NCI-H1105 treated with DMSO at 0.1 percent for 48 hours (cell line): ENCODE data around the gene ABTB1.
"Not testable (repeated sequence)": the region's sequence is repeated elsewhere in the genome, so short reads cannot be mapped to it uniquely, and the experiment has no call there.

Experiments used
- DNase-seq: peaks from one replicate; lab custom pipeline; 2025; lab: John Stamatoyannopoulos, UW

Gene ABTB1

DNA sequence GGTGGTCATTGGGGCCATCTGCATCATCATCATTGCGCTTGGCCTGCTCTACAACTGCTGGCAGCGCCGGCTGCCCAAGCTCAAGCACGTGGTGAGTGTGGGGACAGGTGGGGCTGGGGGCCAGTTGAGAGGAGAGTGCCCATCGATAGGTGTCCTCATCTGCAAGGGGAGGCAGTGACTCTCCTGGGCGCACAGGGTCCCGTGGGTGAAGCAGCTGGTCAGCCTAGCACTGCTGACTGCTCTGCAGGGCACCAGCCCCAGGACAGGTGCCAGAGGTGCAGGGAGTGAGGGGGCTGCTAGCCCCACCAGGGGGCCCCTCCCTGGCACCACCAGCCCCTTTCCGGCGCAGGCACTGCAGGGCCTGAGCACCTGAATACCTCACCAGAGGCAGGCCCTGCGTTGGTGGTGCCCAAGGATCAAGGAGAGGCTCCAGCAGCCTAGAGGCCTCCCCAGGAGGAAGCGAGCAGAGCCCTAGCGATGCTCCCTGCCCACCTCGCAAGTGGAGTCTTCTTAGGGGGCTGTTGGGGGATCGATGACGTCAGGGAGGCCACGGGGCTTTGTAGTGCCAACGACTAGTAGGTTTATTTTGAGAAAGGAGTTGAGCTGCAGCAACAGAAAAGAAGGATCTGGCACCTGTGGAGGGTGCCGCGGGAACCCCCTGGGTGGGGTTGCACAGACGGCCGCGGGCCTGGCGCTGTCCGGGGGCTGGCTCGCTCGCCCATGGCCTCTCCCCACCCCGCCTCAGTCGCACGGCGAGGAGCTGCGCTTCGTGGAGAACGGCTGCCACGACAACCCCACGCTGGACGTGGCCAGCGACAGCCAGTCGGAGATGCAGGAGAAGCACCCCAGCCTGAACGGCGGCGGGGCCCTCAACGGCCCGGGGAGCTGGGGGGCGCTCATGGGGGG lies 976 bp upstream of the ABTB1 start:
- DNase-seq = peak; percentile 33

DNA sequence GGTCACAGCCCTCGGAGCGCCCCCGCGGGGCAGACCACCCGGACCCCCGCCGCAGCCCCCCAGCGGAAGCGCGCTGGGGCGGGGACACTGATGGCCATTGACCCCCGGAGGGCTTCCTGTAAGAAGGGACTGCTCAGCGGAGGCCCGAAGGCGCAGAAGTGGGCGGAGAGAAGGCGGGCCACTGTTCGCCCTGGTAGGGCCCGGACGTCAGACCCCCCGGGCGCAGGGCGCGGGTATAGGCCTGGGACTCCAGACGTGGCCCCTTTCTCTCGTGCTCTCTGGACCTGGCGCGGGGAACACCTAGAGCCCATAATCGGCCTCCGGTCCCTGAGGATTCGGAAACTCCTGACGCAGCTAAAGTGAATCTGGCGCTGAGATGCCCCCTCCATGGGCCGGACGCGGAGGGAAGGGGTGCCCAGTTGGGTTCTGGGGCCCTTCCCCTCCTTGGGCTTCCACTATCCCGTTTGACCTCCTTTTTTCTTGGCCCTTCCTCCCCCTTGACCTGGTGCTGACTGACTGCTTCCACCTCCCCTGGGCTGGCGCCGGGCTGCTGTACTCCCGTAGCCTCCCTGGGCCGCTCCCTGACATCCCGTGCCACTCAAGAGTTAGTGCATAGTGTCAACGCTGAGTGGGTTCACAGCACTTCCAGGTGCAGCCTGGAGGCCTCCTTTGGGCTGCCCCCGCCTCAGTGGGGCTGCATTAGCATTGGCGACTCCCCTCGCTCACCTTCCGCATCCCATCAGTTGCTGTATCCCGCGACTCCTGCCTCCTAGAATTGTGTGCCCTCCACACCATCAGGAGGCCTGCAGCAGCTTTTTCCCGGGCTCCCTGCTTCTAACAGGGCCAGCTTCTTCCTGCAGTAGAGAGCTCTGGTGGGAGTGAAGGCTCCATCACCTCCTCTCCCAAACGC lies 694 bp downstream of the ABTB1 start:
- peak; percentile 26 for DNase-seq

- DNase-seq = no peak
Measured at GRCh38 chr3:127674101-127674721, 1.5 kb downstream of the ABTB1 start.

DNA sequence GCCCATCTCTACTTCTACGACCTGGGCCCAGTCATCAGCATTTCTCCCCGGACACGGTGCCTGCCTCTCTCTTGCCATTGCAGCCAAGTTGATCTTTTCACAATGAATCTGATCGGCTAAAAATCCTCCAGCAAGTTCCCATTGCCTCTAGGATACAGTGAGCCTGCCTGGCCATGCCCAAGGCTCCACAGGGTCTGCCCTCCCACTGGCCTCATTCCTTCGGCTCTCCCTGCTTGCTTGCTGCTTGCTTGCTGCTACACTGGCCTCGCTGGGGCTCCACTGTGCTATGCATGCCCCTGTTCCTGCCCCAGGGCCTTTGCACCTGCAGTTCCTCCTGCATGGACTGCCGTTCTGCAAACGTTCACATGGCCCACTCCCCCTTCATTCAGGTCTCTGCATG lies 2.0 kb downstream of the ABTB1 start:
- no peak for DNase-seq

DNA sequence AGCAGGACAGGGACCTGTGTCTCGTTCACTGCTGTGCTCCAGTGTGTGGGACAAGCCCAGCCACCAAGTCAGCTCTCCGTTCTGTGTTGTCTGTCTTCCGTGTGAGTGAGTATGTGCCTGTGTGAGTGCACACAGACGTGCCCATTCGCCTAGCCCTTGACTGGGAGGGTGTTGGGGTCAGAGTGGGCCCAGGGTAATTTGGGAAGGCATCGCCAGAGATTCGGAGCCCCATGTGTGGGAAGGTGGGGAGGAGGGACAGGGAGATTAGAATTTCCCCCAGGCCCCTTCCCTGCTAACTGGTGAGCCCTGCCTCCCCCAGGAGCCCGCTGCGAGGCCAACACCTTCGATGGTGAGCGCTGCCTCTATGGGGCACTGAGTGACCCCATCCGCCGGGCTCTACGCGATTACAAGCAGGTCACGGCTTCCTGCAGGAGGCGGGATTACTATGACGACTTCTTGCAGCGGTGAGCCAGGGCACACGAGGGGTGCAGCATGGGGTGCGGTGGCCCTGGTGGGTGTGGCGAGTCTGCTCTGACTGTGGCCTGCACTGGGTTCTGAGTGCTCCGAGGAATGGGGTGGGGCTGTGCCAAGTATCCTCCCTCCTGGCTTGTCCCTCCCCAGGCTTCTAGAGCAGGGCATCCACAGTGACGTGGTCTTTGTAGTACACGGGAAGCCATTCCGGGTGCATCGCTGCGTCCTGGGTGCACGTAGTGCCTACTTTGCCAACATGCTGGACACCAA lies 3.1 kb downstream of the ABTB1 start:
- DNase-seq = no peak

GRCh38 chr3:127676456-127676855 lies 3.7 kb downstream of the ABTB1 start:
- no peak for DNase-seq

GRCh38 chr3:127676921-127677351 lies 4.2 kb downstream of the ABTB1 start:
- no peak for DNase-seq

DNA sequence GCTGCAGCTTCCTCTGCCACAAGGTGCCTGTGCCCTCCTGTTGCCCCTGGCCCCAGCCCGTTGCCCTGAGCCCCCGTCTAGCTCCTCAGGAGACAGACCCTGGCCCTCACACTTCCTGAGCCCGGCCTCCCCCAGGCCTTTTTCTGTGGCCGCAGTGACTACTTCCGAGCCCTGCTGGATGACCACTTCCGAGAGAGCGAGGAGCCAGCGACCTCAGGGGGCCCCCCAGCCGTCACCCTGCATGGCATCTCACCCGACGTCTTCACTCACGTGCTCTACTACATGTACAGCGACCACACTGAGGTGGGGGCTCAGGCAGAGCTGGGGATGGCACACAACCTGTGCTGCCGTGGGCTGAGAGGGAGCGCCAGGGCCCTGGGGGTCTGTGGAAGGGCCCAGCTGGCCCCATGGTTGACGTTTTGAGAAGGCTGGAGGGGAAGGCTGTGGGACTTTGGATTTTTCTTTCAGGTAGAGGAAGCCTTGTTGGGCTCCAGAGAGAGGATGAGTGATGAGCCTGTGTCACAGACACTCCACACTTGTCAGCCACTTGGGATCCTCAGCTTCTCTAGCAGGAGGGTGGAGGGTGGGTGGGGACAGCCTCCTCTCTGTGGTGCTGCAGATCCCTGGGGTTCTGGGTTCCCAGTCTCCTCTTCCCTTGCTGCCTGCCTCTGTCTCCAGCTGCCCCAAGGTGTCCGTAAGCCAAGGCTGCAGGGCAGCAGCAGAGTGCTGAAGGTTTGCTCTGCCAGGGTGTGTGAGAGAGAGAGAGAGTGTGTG lies 5.0 kb downstream of the ABTB1 start:
- DNase-seq = no peak

- DNase-seq = no peak
Measured at GRCh38 chr3:127678315-127678599, 5.5 kb downstream of the ABTB1 start.

DNA sequence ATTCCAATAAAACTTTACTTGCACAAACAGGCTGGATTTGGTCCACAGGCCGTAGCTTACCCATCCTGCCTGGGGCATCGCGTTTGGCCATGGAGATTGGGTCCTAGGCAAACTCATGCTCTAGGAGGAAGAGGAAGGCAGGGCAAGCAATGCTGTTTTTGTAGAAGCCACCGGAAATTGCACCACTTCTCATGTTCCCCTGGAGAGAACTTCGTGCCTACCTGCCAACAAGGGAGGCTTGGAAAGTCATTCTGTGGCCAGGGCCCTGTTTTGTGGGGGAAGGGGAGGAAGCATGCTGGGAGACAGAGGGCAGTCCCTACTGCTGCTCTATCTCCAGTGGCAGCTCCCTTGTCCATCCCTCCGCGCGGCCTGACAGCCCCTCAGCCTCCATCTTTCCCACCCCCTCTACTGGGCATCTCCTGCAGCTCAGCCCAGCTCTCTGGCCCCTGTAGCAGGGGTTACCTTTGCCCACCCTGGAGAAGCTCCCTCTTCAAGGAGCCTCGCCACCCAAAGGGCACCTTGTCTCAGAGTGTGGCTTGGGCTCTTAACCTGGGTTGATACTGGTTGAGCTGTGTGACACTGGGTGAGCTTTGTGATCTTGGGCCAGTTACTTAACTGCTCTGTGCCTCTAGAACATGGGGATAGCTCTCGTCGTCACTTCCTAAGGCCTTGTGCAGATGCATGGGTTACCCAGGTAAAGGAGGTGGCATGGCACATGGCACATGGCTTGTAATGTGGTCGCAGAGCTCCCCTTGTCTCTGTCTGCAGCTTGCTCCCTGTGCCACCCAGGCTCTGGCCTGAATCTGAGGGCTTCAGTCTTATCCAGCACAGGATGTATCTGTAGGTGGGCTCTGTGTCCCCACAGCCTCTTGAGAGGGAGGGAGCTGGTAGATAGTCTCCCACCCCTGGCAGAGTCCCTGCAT lies 6.1 kb downstream of the ABTB1 start:
- no peak for DNase-seq

DNA sequence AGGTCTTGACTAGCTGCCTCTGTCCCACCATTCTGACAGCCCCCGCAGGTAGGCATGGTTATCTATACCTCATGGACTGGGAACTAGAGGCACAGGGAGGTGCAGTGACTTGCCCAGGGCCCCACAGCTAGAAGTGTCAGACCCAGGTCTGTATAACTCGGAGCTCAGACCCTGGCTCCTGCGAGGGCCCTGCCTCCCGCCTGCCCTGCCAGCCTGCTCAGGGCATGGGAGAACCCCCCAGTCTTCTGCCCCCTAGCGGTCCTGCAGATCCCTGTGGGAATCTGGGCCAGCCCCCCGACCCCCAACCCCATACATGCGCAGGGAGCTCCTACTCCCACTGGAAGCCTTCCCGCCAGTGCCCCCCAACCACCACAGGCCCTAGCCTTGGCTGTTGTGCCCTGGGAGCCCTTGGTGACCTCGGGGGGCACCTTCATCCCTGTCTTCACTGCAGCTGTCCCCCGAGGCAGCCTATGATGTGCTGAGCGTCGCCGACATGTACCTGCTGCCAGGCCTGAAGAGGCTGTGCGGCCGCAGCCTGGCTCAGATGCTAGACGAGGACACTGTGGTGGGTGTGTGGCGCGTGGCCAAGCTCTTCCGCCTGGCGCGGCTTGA lies 6.9 kb downstream of the ABTB1 start:
- no peak for DNase-seq

GRCh38 chr3:127680146-127680661 lies 7.5 kb downstream of the ABTB1 start:
- DNase-seq = no peak

DNA sequence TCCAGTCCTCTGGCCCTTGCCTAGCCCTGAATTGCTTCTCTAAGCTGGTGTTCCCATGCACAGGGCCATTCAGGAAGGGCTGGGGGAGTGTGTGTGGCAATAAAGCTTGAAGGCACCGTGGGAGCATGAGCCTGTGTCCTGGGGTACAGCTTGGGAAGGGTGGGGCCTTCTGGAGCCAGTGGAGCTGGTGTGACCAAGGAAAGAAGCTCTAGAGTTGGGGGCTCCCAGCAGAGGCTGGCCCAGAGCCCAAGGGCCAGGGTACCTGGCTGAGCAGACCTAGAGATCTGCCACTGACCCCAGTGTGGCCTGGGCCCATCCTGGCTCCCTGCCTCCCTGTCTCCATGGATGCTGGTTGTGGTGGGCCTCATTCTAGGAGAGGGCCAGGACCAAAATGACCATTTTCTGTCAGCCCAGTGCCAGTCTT lies 8.1 kb downstream of the ABTB1 start:
- DNase-seq = no peak

DNA sequence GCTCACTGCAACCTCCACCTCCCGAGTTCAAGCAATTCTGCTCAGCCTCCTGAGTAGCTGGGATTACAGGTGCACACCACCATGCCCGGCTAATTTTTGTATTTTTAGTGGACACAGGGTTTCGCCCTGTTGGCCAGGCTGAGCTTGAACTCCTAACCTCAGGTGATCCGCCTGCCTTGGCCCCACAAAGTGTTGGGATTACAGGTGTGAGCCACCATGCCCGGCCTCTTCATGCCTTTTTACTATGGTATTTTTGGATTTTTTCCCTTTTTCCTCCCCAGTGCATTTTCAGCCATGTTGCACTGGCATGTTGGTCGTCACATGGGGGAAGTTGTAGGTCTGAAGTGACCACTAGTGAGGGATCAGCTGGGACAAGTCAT lies 9.4 kb downstream of the ABTB1 start:
- not testable (repeated sequence) for DNase-seq

- DNase-seq = no peak
Measured at GRCh38 chr3:127682561-127682960, 9.8 kb downstream of the ABTB1 start.

DNA sequence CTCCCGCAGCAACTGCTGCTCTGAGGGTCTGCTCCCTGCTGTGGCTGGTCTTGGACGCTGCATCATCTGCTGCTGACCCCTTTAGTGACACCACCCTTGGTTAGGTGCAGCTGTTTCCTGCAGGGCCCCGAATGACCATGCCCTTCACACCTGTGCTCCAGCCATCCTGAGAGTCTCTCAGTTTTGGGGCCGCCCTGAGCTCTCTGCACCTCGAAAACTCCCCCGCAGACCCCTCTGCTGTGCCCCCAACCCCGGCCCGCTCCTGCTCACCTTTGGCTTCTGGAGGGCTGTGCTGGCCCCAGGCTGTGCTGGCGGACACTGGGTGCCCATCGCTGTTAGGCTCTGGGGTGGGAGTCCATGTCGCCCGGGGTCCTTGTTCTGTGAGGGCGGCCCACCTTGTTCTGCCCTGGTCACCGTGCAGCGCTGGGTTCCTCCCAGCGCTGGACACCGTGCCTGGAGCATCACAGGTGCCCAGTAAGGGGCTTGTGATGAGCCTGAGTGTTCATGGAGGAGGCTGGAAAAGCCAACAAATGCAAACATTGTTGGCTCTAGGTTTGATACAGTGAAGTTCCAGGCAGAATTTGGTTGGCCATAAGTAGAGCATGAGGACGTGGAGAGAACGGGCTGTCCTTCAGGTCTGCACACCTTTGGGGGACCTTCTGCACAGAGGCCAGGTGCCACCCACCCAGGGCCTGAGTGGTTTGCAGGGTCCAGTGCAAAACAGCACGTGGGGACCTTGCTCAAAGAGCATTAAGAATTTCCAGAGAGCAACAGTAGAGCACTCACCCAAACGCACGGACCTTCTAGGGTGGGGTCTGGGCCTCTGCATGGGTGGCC lies 12.3 kb downstream of the ABTB1 start:
- DNase-seq = no peak

DNA sequence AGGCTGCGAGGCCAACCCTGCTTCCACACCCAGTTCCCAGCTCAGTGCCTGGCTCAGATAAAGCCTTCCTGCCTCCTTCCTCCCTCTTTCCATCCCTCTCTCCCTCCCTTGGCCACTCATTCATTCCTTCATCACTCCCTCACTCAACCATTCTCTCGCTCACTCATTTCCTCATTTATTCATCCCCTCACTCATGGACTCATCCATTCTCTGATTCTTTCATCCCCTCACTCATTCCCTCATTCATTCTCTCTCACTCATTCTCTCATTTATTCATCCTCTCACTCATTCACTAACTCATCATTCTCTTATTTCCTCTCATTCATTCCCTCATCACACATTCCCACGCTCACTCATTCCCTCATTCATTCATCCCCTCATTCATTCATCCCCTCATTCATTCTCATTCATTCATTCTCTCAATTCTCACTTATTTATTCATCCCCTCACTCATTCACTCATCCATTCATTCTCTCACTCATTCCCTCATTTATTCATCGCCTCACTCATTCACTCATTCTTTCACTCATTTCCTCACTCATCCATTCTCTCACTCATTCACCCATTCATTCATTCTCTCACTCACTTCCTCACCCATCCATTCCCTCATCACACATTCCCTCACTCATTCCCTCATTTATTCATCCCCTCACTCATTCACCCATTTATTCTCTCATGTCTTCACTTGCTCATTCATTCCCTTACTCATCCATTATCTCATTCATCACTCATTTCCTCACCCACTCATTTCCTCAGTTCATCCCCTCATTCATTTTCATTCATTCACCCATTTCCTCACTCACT lies 13.2 kb downstream of the ABTB1 start:
- DNase-seq = no peak

- DNase-seq = no peak
Measured at GRCh38 chr3:127686512-127686894, 13.8 kb downstream of the ABTB1 start.
